Measurements from ENCODE around the gene AAMP.

Gene AAMP

GRCh38 chr2:218257390-218257981, 12.5 kb downstream of the AAMP start:
- DNase-seq = peak in 4 of 5 donors; percentile 47 to 73 (median 57)

- no peak for DNase-seq
These were observed 13.2 kb downstream of the AAMP start for GRCh38 chr2:218256612-218257350.

- DNase-seq = no peak
These were observed 14.5 kb downstream of the AAMP start for GRCh38 chr2:218255446-218255845.

GRCh38 chr2:218253232-218253625, 16.7 kb downstream of the AAMP start:
- no peak for DNase-seq

- no peak for DNase-seq
These were observed 17.3 kb downstream of the AAMP start for GRCh38 chr2:218252509-218253231.

- DNase-seq = no peak
These were observed 20.2 kb downstream of the AAMP start for GRCh38 chr2:218249691-218250090.

- DNase-seq = no peak
These were observed 24.7 kb downstream of the AAMP start for GRCh38 chr2:218245214-218245613.

GRCh38 chr2:218244665-218245064, 25.3 kb downstream of the AAMP start:
- no peak for DNase-seq

GRCh38 chr2:218244204-218244603, 25.7 kb downstream of the AAMP start:
- DNase-seq = no peak

- no peak for DNase-seq
These were observed 31.1 kb downstream of the AAMP start for GRCh38 chr2:218238887-218239286.

- no peak for DNase-seq
These were observed 33.1 kb downstream of the AAMP start for GRCh38 chr2:218236829-218237228.

- no peak for DNase-seq
These were observed 34.9 kb downstream of the AAMP start for GRCh38 chr2:218235017-218235416.

- DNase-seq = no peak
These were observed 35.4 kb downstream of the AAMP start for GRCh38 chr2:218234521-218234920.

- DNase-seq = no peak
These were observed 36.4 kb downstream of the AAMP start for GRCh38 chr2:218233543-218233942.

- peak in 1 of 5 donors; percentile 72 for DNase-seq
These were observed 39.1 kb downstream of the AAMP start for GRCh38 chr2:218230882-218231281.

- peak in 1 of 5 donors; percentile 68 for DNase-seq
These were observed 40.1 kb downstream of the AAMP start for GRCh38 chr2:218229851-218230250.

- peak in 2 of 5 donors; percentile 22 to 88 for DNase-seq
These were observed 40.7 kb downstream of the AAMP start for GRCh38 chr2:218229239-218229638.

GRCh38 chr2:218228366-218229090, 41.4 kb downstream of the AAMP start:
- DNase-seq = no peak

GRCh38 chr2:218226903-218227302, 43.0 kb downstream of the AAMP start:
- no peak for DNase-seq

- no peak for DNase-seq
These were observed 45.8 kb downstream of the AAMP start for GRCh38 chr2:218224186-218224585.

- peak in 1 of 5 donors; percentile 32 for DNase-seq
These were observed 46.9 kb downstream of the AAMP start for GRCh38 chr2:218223046-218223445.

GRCh38 chr2:218221000-218221399, 48.9 kb downstream of the AAMP start:
- DNase-seq = no peak

- peak in 1 of 5 donors; percentile 26 for DNase-seq
These were observed 50.0 kb downstream of the AAMP start for GRCh38 chr2:218219934-218220333.

All from T-helper 1 cell (primary cell).